ENCODE results near the gene ATXN7L1. TPM values are rescaled to one million over a fixed set of nuclear protein-coding genes. Genes with fewer than 3 reads are reported as not detected.
A peak's percentile ranks its signal among the peaks of the same experiment; 100 is the strongest.

The ATXN7L1 gene
- total and polyA plus RNA-seq, 2 of the 8 experiments (the other 6 are each of a cell fraction or from before 2014, with no cell fraction given), result 14.3 to 34.0 TPM

- peak overlapping the region in 1 of 4 experiments; percentile 55; a peak in 1 of 7 replicates for H3K9ac ChIP-seq (replicated peaks in 1 of 4; ENCODE audit: extremely low read depth in 1 of 4, low read depth in 3 of 4, low read length in 3 of 4)
- ChIA-PET POLR2A (ENCODE audit: partially characterized antibody) (interaction anchor here (0.8 to 1.2 kb wide), 5 partner anchors 10 to 166 kb away, joined by 3 to 4 read pairs (median 3); no protein-coding TSS in a partner anchor), CTCF (ENCODE audit: partially characterized antibody) (interaction anchor here (0.5 to 5.8 kb wide), 38 partner anchors 9 to 1671 kb away, joined by 3 to 99 read pairs (median 4); no protein-coding TSS in a partner anchor)
- H3K4ac ChIP-seq (replicated peaks; ENCODE audit: insufficient read length, low read depth, low read length), result no peak overlapping the region
- H3K79me2 ChIP-seq (ENCODE audit: control insufficient read depth in 1 of 2, insufficient read depth in 2 of 2, low read length in 2 of 2), result peaks cover 3 to 60% of the 10 kb centered on the region in 2 experiments; a peak in 3 of 4 replicates
- no peak overlapping the region for H4K8ac ChIP-seq (ENCODE audit: extremely low read depth, insufficient read depth, low read length)
- no peak overlapping the region for H3K18ac ChIP-seq (ENCODE audit: extremely low read depth, low read length)
- 54% methylated on average over 10 of the region's 10 CpGs; no CpG with 5 or more reads in 1 of the 2 experiments for WGBS, 2 experiments (ENCODE audit: extremely low coverage in 1 of 2, insufficient coverage in 1 of 2, insufficient read length in 1 of 2, insufficient replicate concordance in 2 of 2, low coverage in 1 of 2, low lambda C conversion rate in 2 of 2, missing lambda C conversion rate in 1 of 2)
- peaks cover 8% of the 10 kb centered on the region; the same call in 1 of the 2 replicates for H3K79me1 ChIP-seq (ENCODE audit: low read depth, low read length)
- FAIRE-seq, result no peak
- H3K4me2 ChIP-seq (ENCODE audit: insufficient read depth in 1 of 2, low read depth in 2 of 2, low read length in 2 of 2), result peak overlapping the region; percentile 85 to 88
- 0 out of 2 replicates have a peak overlapping the region, but pooled peaks have one; percentile 50 for H2BK15ac ChIP-seq (ENCODE audit: low read length)
- peaks cover 6 to 27% (median 15%) of the 10 kb centered on the region in 4 experiments; a peak in 5 of 7 replicates for H3K4me1 ChIP-seq (replicated peaks in 1 of 4; ENCODE audit: control insufficient read depth in 3 of 4, insufficient read depth in 4 of 4, low read length in 3 of 4)
- DNase-seq (ENCODE audit: low read depth in 1 of 2, low spot score in 2 of 2), result no peak
- peak overlapping the region; percentile 51; the same call in 1 of the 2 replicates for H2BK12ac ChIP-seq (ENCODE audit: low read depth, low read length)
- peaks cover 0 to 5% (median 0%) of the 10 kb centered on the region in 4 experiments; a peak in 3 of 8 replicates for H3K36me3 ChIP-seq (ENCODE audit: control insufficient read depth in 2 of 4, insufficient read depth in 4 of 4, low read length in 3 of 4)
- H3K14ac ChIP-seq (ENCODE audit: insufficient read length), result no peak overlapping the region
- no peak overlapping the region for H3K27ac ChIP-seq (ENCODE audit: low read depth, low read length)
- peaks cover 0 to 14% (median 12%) of the 10 kb centered on the region in 4 experiments; a peak in 5 of 7 replicates for H3K27me3 ChIP-seq (replicated peaks in 1 of 4; ENCODE audit: control insufficient read depth in 3 of 4, extremely low read depth in 1 of 4, insufficient read depth in 3 of 4, low read length in 3 of 4)
- no peak overlapping the region for H3K23ac ChIP-seq (ENCODE audit: insufficient read length)
- H2AFZ ChIP-seq (ENCODE audit: low read length), result no peak overlapping the region
- no peak overlapping the region for H4K91ac ChIP-seq (replicated peaks; ENCODE audit: insufficient read length, low read length)
- H4K5ac ChIP-seq (ENCODE audit: insufficient read length, low read depth, low read length), result no peak overlapping the region
- H2BK5ac ChIP-seq (ENCODE audit: low read depth, low read length), result peak overlapping the region; percentile 20; the same call in 1 of the 2 replicates
- H3K9me3 ChIP-seq (ENCODE audit: insufficient read depth in 2 of 2, low read depth in 1 of 2, low read length in 1 of 2), result no peaks in the 10 kb centered on the region
- no peak overlapping the region for H2BK120ac ChIP-seq (replicated peaks; ENCODE audit: low read depth, low read length)
- H4K20me1 ChIP-seq (replicated peaks in 1 of 2; ENCODE audit: control insufficient read depth in 1 of 2, insufficient read depth in 2 of 2, low read length in 2 of 2), result peaks cover 2 to 11% of the 10 kb centered on the region in 2 experiments
- 0 out of 2 replicates have a peak overlapping the region, but pooled peaks have one; percentile 60 for H2AK5ac ChIP-seq (ENCODE audit: low read depth, low read length)
- peak overlapping the region; percentile 56 to 77 (median 72); a peak in 7 of 8 replicates for H3K4me3 ChIP-seq (ENCODE audit: extremely low read depth in 1 of 4, insufficient read depth in 2 of 4, low read depth in 3 of 4, low read length in 4 of 4)
- no peak overlapping the region for H3K56ac ChIP-seq (replicated peaks; ENCODE audit: insufficient read length, low read depth, low read length)
- H3K23me2 ChIP-seq (ENCODE audit: low read depth, low read length), result peaks cover 9% of the 10 kb centered on the region
- H2BK20ac ChIP-seq (ENCODE audit: low read length), result no peak overlapping the region
- TF ChIP-seq CTCF (IDR thresholded peaks at IDR 0.05; ENCODE audit: control extremely low read depth in 1 of 3, insufficient read depth in 1 of 3, low read depth in 1 of 3, low read length in 3 of 3) (no peak), RFX5 (IDR thresholded peaks at IDR 0.05; ENCODE audit: borderline replicate concordance, low read depth, low read length) (no peak), MAFK (IDR thresholded peaks at IDR 0.05; ENCODE audit: low read depth, low read length) (no peak), CHD1 (IDR thresholded peaks at IDR 0.05; ENCODE audit: low read depth, low read length) (no peak), CBX8 (IDR thresholded peaks at IDR 0.05; ENCODE audit: borderline replicate concordance, low read depth, low read length) (no peak), GTF2F1 (IDR thresholded peaks at IDR 0.05; ENCODE audit: borderline replicate concordance, low read depth, low read length) (no peak), USF2 (IDR thresholded peaks at IDR 0.05; ENCODE audit: low read length) (no peak), JUN (IDR thresholded peaks at IDR 0.05; ENCODE audit: low read depth, low read length) (no peak), BRCA1 (IDR thresholded peaks at IDR 0.05; ENCODE audit: low read depth, low read length) (no peak)
Observed at GRCh38 chr7:105877736-105878135, 1.3 kb upstream of the ATXN7L1 start.

Measured in H1 (cell line).